GM12892 (cell line): ENCODE results near the gene VPS52.

Source experiments
- POLR2A ChIP-seq: IDR thresholded peaks from 2 replicates; pipeline ENCODE4 v1.6.1; 2011; ENCODE audit warnings: low read depth, low read length, control low read depth
- POLR2AphosphoS5 ChIP-seq: IDR thresholded peaks from 2 replicates; pipeline ENCODE4 v1.6.1; 2011; ENCODE audit warnings: low read depth, low read length, control low read depth

- no peak for TF ChIP-seq POLR2A
- no peak for TF ChIP-seq POLR2AphosphoS5
These were observed 34.7 kb upstream of the VPS52 start for GRCh38 chr6:33306356-33306755.
